ENCODE data around the gene RNF187. TPM values are rescaled to one million over a fixed set of nuclear protein-coding genes. Genes with fewer than 3 reads are reported as not detected.

Gene RNF187
- total RNA-seq, 1 experiment from 2014 or later, result 97.7 TPM

- H4K20me1 ChIP-seq (ENCODE audit: low read length), result no peaks in the 10 kb centered on the region
- DNase-seq (no peak), ATAC-seq (no peak)
- H3K27me3 ChIP-seq (ENCODE audit: low read length), result no peaks in the 10 kb centered on the region
- no peaks in the 10 kb centered on the region for H3F3A ChIP-seq (ENCODE audit: low read length, unreplicated experiment)
- H3K27ac ChIP-seq (ENCODE audit: low read length), result no peak overlapping the region
- H3K9me2 ChIP-seq (replicated peaks; ENCODE audit: low read length), result no peaks in the 10 kb centered on the region
- H3K9ac ChIP-seq (ENCODE audit: low read length), result no peak overlapping the region
- no peak overlapping the region for H3K4me2 ChIP-seq (ENCODE audit: low read length)
- ChIA-PET CTCF (no interaction called here), POLR2A (ENCODE audit: unreplicated experiment) (no interaction called here)
- peaks cover 12% of the 10 kb centered on the region for H3K79me2 ChIP-seq (ENCODE audit: low read length)
- H2AFZ ChIP-seq (ENCODE audit: low read length), result no peak overlapping the region
- no peak for TF ChIP-seq EZH2 (IDR thresholded peaks at IDR 0.05; ENCODE audit: low read length, unreplicated experiment)
- TF ChIP-seq CTCF (conservative IDR thresholded peaks at IDR 0.05; ENCODE audit: low read depth, low read length), result no peak
- no peak for TF ChIP-seq EZH2phosphoT487 (IDR thresholded peaks at IDR 0.05; ENCODE audit: borderline replicate concordance, low read length)
- BruUV-seq (replicated peaks), result no TSS peak
- H3K9me3 ChIP-seq (ENCODE audit: low read length), result no peaks in the 10 kb centered on the region
- H3K4me1 ChIP-seq (ENCODE audit: insufficient read depth, low read length), result peaks cover 2% of the 10 kb centered on the region; the same call in 1 of the 2 replicates
- H3K4me3 ChIP-seq (ENCODE audit: low read length), result no peak overlapping the region
- H3K36me3 ChIP-seq (ENCODE audit: low read depth, low read length), result peaks cover 30% of the 10 kb centered on the region
- intact Hi-C loops (cut with micrococcal nuclease), result no loop called here
Observed at GRCh38 chr1:228494044-228494353, 6.8 kb downstream of the RNF187 start.

GRCh38 chr1:228494391-228494790, 7.2 kb downstream of the RNF187 start:
- Histone ChIP-seq H3K79me2 (ENCODE audit: low read length) (peaks cover 8% of the 10 kb centered on the region; the same call in 1 of the 2 replicates), H3K9ac (ENCODE audit: low read length) (no peak overlapping the region), H3K4me2 (ENCODE audit: low read length) (no peak overlapping the region), H4K20me1 (ENCODE audit: low read length) (no peaks in the 10 kb centered on the region), H3K27me3 (ENCODE audit: low read length) (no peaks in the 10 kb centered on the region), H3K36me3 (ENCODE audit: low read depth, low read length) (peaks cover 30% of the 10 kb centered on the region), H3K27ac (ENCODE audit: low read length) (no peak overlapping the region), H3K9me3 (ENCODE audit: low read length) (no peaks in the 10 kb centered on the region), H3K4me1 (ENCODE audit: insufficient read depth, low read length) (no peaks in the 10 kb centered on the region), H2AFZ (ENCODE audit: low read length) (no peak overlapping the region), H3K9me2 (replicated peaks; ENCODE audit: low read length) (no peaks in the 10 kb centered on the region), H3K4me3 (ENCODE audit: low read length) (no peak overlapping the region), H3F3A (ENCODE audit: low read length, unreplicated experiment) (no peaks in the 10 kb centered on the region)
- ChIA-PET POLR2A (ENCODE audit: unreplicated experiment) (no interaction called here), CTCF (no interaction called here)
- DNase-seq (no peak), ATAC-seq (no peak)
- TF ChIP-seq EZH2phosphoT487 (IDR thresholded peaks at IDR 0.05; ENCODE audit: borderline replicate concordance, low read length) (no peak), EZH2 (IDR thresholded peaks at IDR 0.05; ENCODE audit: low read length, unreplicated experiment) (no peak)
- intact Hi-C loops (cut with micrococcal nuclease), result no loop called here
- BruUV-seq (replicated peaks), result TSS peak; percentile 1

GRCh38 chr1:228494970-228495853, 8.0 kb downstream of the RNF187 start:
- no peak overlapping the region for H3K9ac ChIP-seq (ENCODE audit: low read length)
- no peak overlapping the region for H2AFZ ChIP-seq (ENCODE audit: low read length)
- no peak overlapping the region for H3K4me3 ChIP-seq (ENCODE audit: low read length)
- ATAC-seq (no peak), DNase-seq (no peak)
- no peak overlapping the region for H3K4me2 ChIP-seq (ENCODE audit: low read length)
- H3F3A ChIP-seq (ENCODE audit: low read length, unreplicated experiment), result no peaks in the 10 kb centered on the region
- H3K9me3 ChIP-seq (ENCODE audit: low read length), result no peaks in the 10 kb centered on the region
- H3K27ac ChIP-seq (ENCODE audit: low read length), result no peak overlapping the region
- H3K9me2 ChIP-seq (replicated peaks; ENCODE audit: low read length), result no peaks in the 10 kb centered on the region
- intact Hi-C loops (cut with micrococcal nuclease), result no loop called here
- no TSS peak for BruUV-seq (replicated peaks)
- no peaks in the 10 kb centered on the region for H4K20me1 ChIP-seq (ENCODE audit: low read length)
- H3K79me2 ChIP-seq (ENCODE audit: low read length), result peaks cover under 1% of the 10 kb centered on the region; the same call in 1 of the 2 replicates
- no peaks in the 10 kb centered on the region for H3K4me1 ChIP-seq (ENCODE audit: insufficient read depth, low read length)
- TF ChIP-seq EZH2phosphoT487 (IDR thresholded peaks at IDR 0.05; ENCODE audit: borderline replicate concordance, low read length), result no peak
- no peak for TF ChIP-seq CTCF (conservative IDR thresholded peaks at IDR 0.05; ENCODE audit: low read depth, low read length)
- no peak for TF ChIP-seq EZH2 (IDR thresholded peaks at IDR 0.05; ENCODE audit: low read length, unreplicated experiment)
- H3K27me3 ChIP-seq (ENCODE audit: low read length), result no peaks in the 10 kb centered on the region
- ChIA-PET CTCF (no interaction called here), POLR2A (ENCODE audit: unreplicated experiment) (no interaction called here)
- H3K36me3 ChIP-seq (ENCODE audit: low read depth, low read length), result peaks cover 24% of the 10 kb centered on the region

All from PC-3 (cell line).